H9 (cell line): ENCODE data around the gene C2orf42. TPM values are rescaled to one million over a fixed set of nuclear protein-coding genes. Genes with fewer than 3 reads are reported as not detected.

Experiments
- DNase-seq: peaks from one replicate; pipeline ENCODE4 v3.0.0-alpha.2; 2017
- H2AFZ ChIP-seq: one replicate; pipeline ENCODE4 v1.6.1; 2013; ENCODE audit warnings: mild to moderate bottlenecking, low read length, control low read depth, moderate library complexity
- H2AK5ac ChIP-seq: 2 replicates; pipeline ENCODE4 v1.6.1; 2013; ENCODE audit warnings: low read length, control low read depth, mixed read lengths; ENCODE audit not compliant: insufficient read length
- H2BK120ac ChIP-seq: one replicate; pipeline ENCODE4 v1.6.1; 2013; ENCODE audit warnings: low read depth, mild to moderate bottlenecking, low read length, control low read depth, inconsistent platforms; ENCODE audit not compliant: poor library complexity, severe bottlenecking
- H2BK12ac ChIP-seq: 2 replicates; pipeline ENCODE4 v1.6.1; 2013; ENCODE audit warnings: low read length, control low read depth, mixed read lengths, low read depth; ENCODE audit not compliant: insufficient read length
- H2BK15ac ChIP-seq: 2 replicates; pipeline ENCODE4 v1.6.1; 2013; ENCODE audit warnings: low read depth, low read length, control low read depth
- H2BK20ac ChIP-seq: one replicate; pipeline ENCODE4 v1.6.1; 2013; ENCODE audit warnings: low read depth, mild to moderate bottlenecking, low read length, control low read depth, inconsistent platforms; ENCODE audit not compliant: poor library complexity, severe bottlenecking
- H2BK5ac ChIP-seq: 2 replicates; pipeline ENCODE4 v1.6.1; 2013; ENCODE audit warnings: low read length, control low read depth, mixed read lengths; ENCODE audit not compliant: insufficient read length
- H3K14ac ChIP-seq: 2 replicates; pipeline ENCODE4 v1.6.1; 2013; ENCODE audit warnings: low read length, control low read depth; ENCODE audit not compliant: insufficient read depth
- H3K18ac ChIP-seq: 2 replicates; pipeline ENCODE4 v1.6.1; 2013; ENCODE audit warnings: low read depth, mild to moderate bottlenecking, mixed read lengths, low read length, control low read depth; ENCODE audit not compliant: insufficient read length
- H3K23ac ChIP-seq: 2 replicates; pipeline ENCODE4 v1.6.1; 2013; ENCODE audit warnings: low read length, control low read depth, mixed read lengths, low read depth; ENCODE audit not compliant: insufficient read length
- H3K23me2 ChIP-seq: 2 replicates; pipeline ENCODE4 v1.6.1; 2013; ENCODE audit warnings: low read depth, mild to moderate bottlenecking, mixed read lengths, low read length, control low read depth; ENCODE audit not compliant: insufficient read length, poor library complexity, severe bottlenecking
- H3K27ac ChIP-seq: 2 replicates; pipeline ENCODE4 v1.5.1; 2013; ENCODE audit warnings: low read length, control low read depth, mixed read lengths, low read depth; ENCODE audit not compliant: insufficient read length
- H3K27me3 ChIP-seq: 2 replicates; pipeline ENCODE4 v1.6.1; 2013; ENCODE audit warnings: low read length, control low read depth, inconsistent platforms; ENCODE audit not compliant: insufficient read depth
- H3K4ac ChIP-seq: 2 replicates; pipeline ENCODE4 v1.6.1; 2013; ENCODE audit warnings: low read depth, mild to moderate bottlenecking, control low read depth, inconsistent platforms, low read length, moderate library complexity
- H3K4me1 ChIP-seq: 2 replicates; pipeline ENCODE4 v1.6.1; 2013; ENCODE audit warnings: low read length, control low read depth, inconsistent platforms; ENCODE audit not compliant: insufficient read depth
- H3K4me2 ChIP-seq: 2 replicates; pipeline ENCODE4 v1.6.1; 2013; ENCODE audit warnings: low read length, control low read depth, mixed read lengths; ENCODE audit not compliant: insufficient read length, insufficient read depth
- H3K56ac ChIP-seq: 2 replicates; pipeline ENCODE4 v1.6.1; 2013; ENCODE audit warnings: low read depth, mild to moderate bottlenecking, mixed read lengths, low read length, control low read depth; ENCODE audit not compliant: insufficient read length
- H3K79me1 ChIP-seq: 2 replicates; pipeline ENCODE4 v1.6.1; 2013; ENCODE audit warnings: low read depth, mild to moderate bottlenecking, moderate library complexity, low read length, control low read depth, inconsistent platforms; ENCODE audit not compliant: insufficient read depth, poor library complexity, severe bottlenecking
- H3K79me2 ChIP-seq: 2 replicates; pipeline ENCODE4 v1.6.1; 2013; ENCODE audit warnings: low read length, control low read depth, inconsistent platforms; ENCODE audit not compliant: insufficient read depth
- H3K9ac ChIP-seq: 2 replicates; pipeline ENCODE4 v1.6.1; 2013; ENCODE audit warnings: low read length, control low read depth, mixed read lengths; ENCODE audit not compliant: insufficient read length; ENCODE audit errors: extremely low read depth
- H3K9me3 ChIP-seq: one replicate; pipeline ENCODE4 v1.6.1; 2013; ENCODE audit warnings: low read depth, low read length, inconsistent platforms; ENCODE audit not compliant: control insufficient read depth
- H3T11ph ChIP-seq: one replicate; pipeline ENCODE4 v1.6.1; 2013; ENCODE audit warnings: mild to moderate bottlenecking, low read length, control low read depth, inconsistent platforms
- H4K20me1 ChIP-seq: one replicate; pipeline ENCODE4 v1.6.1; 2013; ENCODE audit not compliant: control insufficient read depth, insufficient read length, insufficient read depth
- H4K5ac ChIP-seq: 2 replicates; pipeline ENCODE4 v1.6.1; 2013; ENCODE audit warnings: low read depth, mild to moderate bottlenecking, mixed read lengths, low read length, control low read depth; ENCODE audit not compliant: insufficient read length
- H4K8ac ChIP-seq: replicated peaks from 2 replicates; pipeline ENCODE4 v1.6.1; 2013; ENCODE audit warnings: low read length, control low read depth, mixed read lengths, low read depth; ENCODE audit not compliant: insufficient read length
- H4K91ac ChIP-seq: 2 replicates; pipeline ENCODE4 v1.6.1; 2013; ENCODE audit warnings: low read depth, mild to moderate bottlenecking, moderate library complexity, mixed read lengths, low read length, control low read depth; ENCODE audit not compliant: insufficient read length
- H3K27ac Mint-ChIP-seq, 3 experiments: 2 replicates in 2 of 3; 3 replicates in 1 of 3; pipeline ENCODE4 v1.8.0; 2020 to 2021; ENCODE audit warnings: mixed read lengths in 3 of 3, mild to moderate bottlenecking in 1 of 3, moderate library complexity in 1 of 3
- H3K27me3 Mint-ChIP-seq: 2 replicates; pipeline ENCODE4 v1.8.0; 2021; ENCODE audit warnings: low read depth, mild to moderate bottlenecking, moderate library complexity, mixed read lengths
- H3K36me3 Mint-ChIP-seq, 3 experiments: 2 replicates in 2 of 3; 3 replicates in 1 of 3; pipeline ENCODE4 v1.8.0; 2020 to 2021; ENCODE audit warnings: low read depth in 3 of 3, mixed read lengths in 3 of 3; ENCODE audit not compliant: insufficient read depth in 1 of 3
- H3K4me1 Mint-ChIP-seq, 2 experiments: 2 replicates each; pipeline ENCODE4 v1.8.0; 2020; ENCODE audit warnings: mixed read lengths in 2 of 2
- H3K4me3 Mint-ChIP-seq, 2 experiments: 2 replicates in 1 of 2; 3 replicates in 1 of 2; pipeline ENCODE4 v1.8.0; 2020 to 2021; ENCODE audit warnings: mild to moderate bottlenecking in 2 of 2, mixed read lengths in 2 of 2, moderate library complexity in 1 of 2
- H3K9me3 Mint-ChIP-seq, 2 experiments: 2 replicates in 1 of 2; 3 replicates in 1 of 2; pipeline ENCODE4 v1.8.0; 2020; ENCODE audit warnings: mild to moderate bottlenecking in 2 of 2, mixed read lengths in 2 of 2, moderate library complexity in 1 of 2
- CTCF ChIP-seq: fragments of 200-600 bp; sonication (generic); conservative IDR thresholded peaks from 3 replicates; pipeline ENCODE4 v1.8.0; 2021; ENCODE audit warnings: antibody characterized with exemption, mild to moderate bottlenecking
- WGBS: extraction: QIAGEN DNeasy Blood & Tissue Kit; methylation state at CpG from one replicate; pipeline ENCODE4 v1.1.7; 2013; ENCODE audit warnings: missing lambda C conversion rate, low lambda C conversion rate, mixed read lengths; ENCODE audit not compliant: insufficient read length; ENCODE audit errors: extremely low coverage; 5-methylcytosine and 5-hydroxymethylcytosine counted together
- total RNA-seq: library from RNA; stranded (reverse); gene quantifications from 2 replicates; pipeline ENCODE4 v1.2.1, GENCODE V29; 2021

The C2orf42 gene
- total RNA-seq, 1 experiment from 2014 or later, result 19.0 TPM

- no peak overlapping the region for H2BK120ac ChIP-seq
- no peak overlapping the region for H4K8ac ChIP-seq
- H3T11ph ChIP-seq, result no peak overlapping the region
- no peak overlapping the region for H3K14ac ChIP-seq
- H3K18ac ChIP-seq, result no peak overlapping the region
- Mint-ChIP-seq H3K27me3 (no peaks in the 10 kb centered on the region), H3K27ac (peak overlapping the region in 1 of 3 experiments; percentile 99; a peak in 1 of 7 replicates), H3K4me3 (no peak overlapping the region), H3K36me3 (no peaks in the 10 kb centered on the region; a peak in 2 of 7 replicates), H3K4me1 (peaks cover 45 to 70% of the 10 kb centered on the region in 2 experiments), H3K9me3 (no peaks in the 10 kb centered on the region; a peak in 2 of 5 replicates)
- no peak overlapping the region for H3K23ac ChIP-seq
- H2AK5ac ChIP-seq, result no peak overlapping the region
- no peak overlapping the region for H3K4me2 ChIP-seq
- H4K91ac ChIP-seq, result no peak overlapping the region
- H2AFZ ChIP-seq, result no peak overlapping the region
- H3K27ac ChIP-seq, result no peak overlapping the region
- no peak overlapping the region for H2BK15ac ChIP-seq
- H3K56ac ChIP-seq, result no peak overlapping the region
- H3K79me1 ChIP-seq, result no peaks in the 10 kb centered on the region
- H3K9me3 ChIP-seq, result no peaks in the 10 kb centered on the region
- H4K20me1 ChIP-seq, result no peaks in the 10 kb centered on the region
- no peaks in the 10 kb centered on the region for H3K79me2 ChIP-seq
- H2BK5ac ChIP-seq, result no peak overlapping the region
- DNase-seq, result no peak
- H2BK20ac ChIP-seq, result no peak overlapping the region
- no peak for TF ChIP-seq CTCF
- peaks cover 14% of the 10 kb centered on the region; the same call in 1 of the 2 replicates for H3K4me1 ChIP-seq
- H3K9ac ChIP-seq, result no peak overlapping the region
- H3K4ac ChIP-seq, result no peak overlapping the region
- no peak overlapping the region for H2BK12ac ChIP-seq
- WGBS, result no CpG with 5 or more reads among the region's 4 CpGs
- H4K5ac ChIP-seq, result no peak overlapping the region
- no peaks in the 10 kb centered on the region for H3K27me3 ChIP-seq
- no peaks in the 10 kb centered on the region for H3K23me2 ChIP-seq
Observed at GRCh38 chr2:70122470-70122869, 68.3 kb downstream of the C2orf42 start.
